Middle frontal gyrus (tissue), 1 donor: ENCODE data around the gene HOXC12.

Experiments
- DNase-seq: peaks from one replicate; pipeline ENCODE4 v3.0.0-alpha.2; 2015; ENCODE audit warnings: low spot score; ENCODE audit errors: extremely low spot score

The HOXC12 gene

GRCh38 chr12:53956251-53956887 is 1.7 kb downstream of the HOXC12 start:
- DNase-seq, result no peak

GRCh38 chr12:53956914-53957536 is 2.3 kb downstream of the HOXC12 start:
- no peak for DNase-seq

- DNase-seq, result no peak
Observed at GRCh38 chr12:53958128-53958527, 3.4 kb downstream of the HOXC12 start.

- no peak for DNase-seq
Observed at GRCh38 chr12:53959314-53959713, 4.6 kb downstream of the HOXC12 start.

GRCh38 chr12:53960187-53961024 is 5.7 kb downstream of the HOXC12 start:
- no peak for DNase-seq

GRCh38 chr12:53961025-53961761 is 6.5 kb downstream of the HOXC12 start:
- DNase-seq, result no peak

- DNase-seq, result no peak
Observed at GRCh38 chr12:53963005-53963404, 8.3 kb downstream of the HOXC12 start.

- no peak for DNase-seq
Observed at GRCh38 chr12:53963434-53964314, 9.0 kb downstream of the HOXC12 start.

- no peak for DNase-seq
Observed at GRCh38 chr12:53964315-53964713, 9.6 kb downstream of the HOXC12 start.

GRCh38 chr12:53965281-53966084 is 10.8 kb downstream of the HOXC12 start:
- DNase-seq, result no peak

- DNase-seq, result no peak
Observed at GRCh38 chr12:53966085-53966384, 11.3 kb downstream of the HOXC12 start.

- DNase-seq, result no peak
Observed at GRCh38 chr12:53966385-53967133, 11.9 kb downstream of the HOXC12 start.

- no peak for DNase-seq
Observed at GRCh38 chr12:53967421-53967925, 12.8 kb downstream of the HOXC12 start.

GRCh38 chr12:53968214-53969127 is 13.8 kb downstream of the HOXC12 start:
- no peak for DNase-seq

GRCh38 chr12:53969588-53970259 is 15.0 kb downstream of the HOXC12 start:
- DNase-seq, result no peak

GRCh38 chr12:53970451-53970850 is 15.7 kb downstream of the HOXC12 start:
- DNase-seq, result no peak

- no peak for DNase-seq
Observed at GRCh38 chr12:53971129-53971528, 16.4 kb downstream of the HOXC12 start.

GRCh38 chr12:53971686-53972085 is 17.0 kb downstream of the HOXC12 start:
- DNase-seq, result no peak
